GM12878 (cell line): ENCODE data around the gene NDOR1.

Experiments used
- ATF2 ChIP-seq: IDR thresholded peaks from 2 replicates; pipeline ENCODE4 v1.6.1; 2012; ENCODE audit warnings: low read length, inconsistent platforms
- CBX3 ChIP-seq: fragments of 200-600 bp; sonication (generic); IDR thresholded peaks from 2 replicates; pipeline ENCODE4 v1.6.1; 2016; ENCODE audit warnings: low read depth, borderline replicate concordance
- CTCF ChIP-seq, 3 experiments: IDR thresholded peaks in 2 of 3; conservative IDR thresholded peaks in 1 of 3; 2 replicates each; pipeline ENCODE4 v1.5.1; 2011; ENCODE audit warnings: low read depth in 3 of 3, low read length in 3 of 3, mild to moderate bottlenecking in 3 of 3, control low read depth in 2 of 3, moderate library complexity in 2 of 3, inconsistent platforms in 1 of 3, mixed read lengths in 1 of 3; ENCODE audit not compliant: control insufficient read depth in 2 of 3, insufficient read depth in 1 of 3; ENCODE audit errors: extremely low read depth in 1 of 3
- EZH2 ChIP-seq: IDR thresholded peaks from 2 replicates; pipeline ENCODE4 v1.6.1; 2012; ENCODE audit warnings: low read depth, mild to moderate bottlenecking, control low read depth, inconsistent platforms, low read length, borderline replicate concordance; ENCODE audit not compliant: control insufficient read depth
- FOXM1 ChIP-seq: IDR thresholded peaks from 2 replicates; pipeline ENCODE4 v1.6.1; 2012; ENCODE audit warnings: low read depth, mild to moderate bottlenecking, inconsistent platforms, low read length, moderate library complexity
- MEF2A ChIP-seq: IDR thresholded peaks from 2 replicates; pipeline ENCODE4 v1.6.1; 2011; ENCODE audit warnings: low read depth, mild to moderate bottlenecking, low read length, moderate library complexity; ENCODE audit not compliant: insufficient read depth
- POLR2A ChIP-seq: IDR thresholded peaks from 2 replicates; pipeline ENCODE4 v1.6.1; 2011; ENCODE audit warnings: low read depth, mild to moderate bottlenecking, low read length
- SUZ12 ChIP-seq: fragments of 200-600 bp; sonication (generic); IDR thresholded peaks from one replicate; pipeline ENCODE4 v1.6.1; 2018; ENCODE audit warnings: antibody characterized with exemption, mild to moderate bottlenecking; ENCODE audit not compliant: unreplicated experiment
- ZNF592 ChIP-seq: fragments of 450-650 bp; IDR thresholded peaks from 2 replicates; pipeline ENCODE4 v1.6.1; 2017; ENCODE audit warnings: mild to moderate bottlenecking, moderate library complexity

GRCh38 chr9:137206602-137207001, 1.1 kb downstream of the NDOR1 start:
- no peak for TF ChIP-seq FOXM1
- no peak for TF ChIP-seq POLR2A
- no peak for TF ChIP-seq MEF2A
- TF ChIP-seq CTCF (IDR thresholded peaks at IDR 0.05 in 2 of 3, conservative IDR thresholded peaks at IDR 0.05 in 1 of 3; ENCODE audit: control insufficient read depth in 2 of 3, extremely low read depth in 1 of 3, insufficient read depth in 1 of 3, low read depth in 3 of 3, low read length in 3 of 3) = no peak
- no peak for TF ChIP-seq EZH2
- TF ChIP-seq CBX3 = no peak
- no peak for TF ChIP-seq SUZ12
- no peak for TF ChIP-seq ATF2
- no peak for TF ChIP-seq ZNF592
